Astrocyte (in vitro differentiated cells and primary cell): ENCODE data around the gene MLF2. TPM values are rescaled to one million over a fixed set of nuclear protein-coding genes. Genes with fewer than 3 reads are reported as not detected.

Experiments used
- DNase-seq: peaks from one replicate; pipeline ENCODE4 v3.0.0-alpha.2; 2010; ENCODE audit warnings: low read depth
- FAIRE-seq: peaks from 2 replicates; lab custom pipeline; 2011; peaks lifted over from hg19 to GRCh38; lab: Jason Lieb, UNC
- H2AFZ ChIP-seq: 2 replicates; pipeline ENCODE4 v1.6.0; 2012; ENCODE audit warnings: low read depth, low read length, inconsistent platforms
- H3K27ac ChIP-seq: 2 replicates; pipeline ENCODE4 v1.5.1; 2011; ENCODE audit warnings: low read depth, low read length, inconsistent platforms
- H3K27me3 ChIP-seq: 2 replicates; pipeline ENCODE4 v1.6.0; 2011; ENCODE audit warnings: low read length, inconsistent platforms; ENCODE audit not compliant: insufficient read depth
- H3K36me3 ChIP-seq: 2 replicates; pipeline ENCODE4 v1.5.1; 2011; ENCODE audit warnings: low read length, inconsistent platforms; ENCODE audit not compliant: insufficient read depth
- H3K4me1 ChIP-seq: 2 replicates; pipeline ENCODE4 v1.5.1; 2011; ENCODE audit warnings: low read length, inconsistent platforms; ENCODE audit not compliant: insufficient read depth
- H3K4me2 ChIP-seq: 2 replicates; pipeline ENCODE4 v1.6.0; 2012; ENCODE audit warnings: low read length, inconsistent platforms
- H3K4me3 ChIP-seq: 2 replicates; pipeline ENCODE4 v1.5.1; 2011; ENCODE audit warnings: low read depth, mild to moderate bottlenecking, low read length, inconsistent platforms; ENCODE audit not compliant: insufficient read depth
- H3K79me2 ChIP-seq: 2 replicates; pipeline ENCODE4 v1.6.0; 2012; ENCODE audit warnings: mild to moderate bottlenecking, low read length, inconsistent platforms; ENCODE audit not compliant: insufficient read depth
- H3K9ac ChIP-seq: 2 replicates; pipeline ENCODE4 v1.6.0; 2012; ENCODE audit warnings: mild to moderate bottlenecking, low read length, inconsistent platforms
- H3K9me3 ChIP-seq: 2 replicates; pipeline ENCODE4 v1.5.1; 2012; ENCODE audit warnings: low read depth, mild to moderate bottlenecking, low read length, inconsistent platforms; ENCODE audit not compliant: insufficient read depth
- H4K20me1 ChIP-seq: 2 replicates; pipeline ENCODE4 v1.6.0; 2012; ENCODE audit warnings: low read length, inconsistent platforms; ENCODE audit not compliant: insufficient read depth
- H3K27ac Mint-ChIP-seq: one replicate; pipeline ENCODE4 v1.8.0; 2021; ENCODE audit warnings: mild to moderate bottlenecking, mixed read lengths; ENCODE audit not compliant: unreplicated experiment
- H3K27me3 Mint-ChIP-seq: one replicate; pipeline ENCODE4 v1.8.0; 2021; ENCODE audit warnings: low read depth, mixed read lengths; ENCODE audit not compliant: unreplicated experiment
- H3K36me3 Mint-ChIP-seq: one replicate; pipeline ENCODE4 v1.8.0; 2021; ENCODE audit warnings: low read depth, mixed read lengths; ENCODE audit not compliant: unreplicated experiment
- H3K4me1 Mint-ChIP-seq: one replicate; pipeline ENCODE4 v1.8.0; 2021; ENCODE audit warnings: low read depth, mixed read lengths; ENCODE audit not compliant: unreplicated experiment
- H3K4me3 Mint-ChIP-seq: one replicate; pipeline ENCODE4 v1.8.0; 2021; ENCODE audit warnings: mild to moderate bottlenecking, moderate library complexity, mixed read lengths; ENCODE audit not compliant: unreplicated experiment
- H3K9me3 Mint-ChIP-seq: one replicate; pipeline ENCODE4 v1.8.0; 2021; ENCODE audit warnings: mild to moderate bottlenecking, mixed read lengths; ENCODE audit not compliant: unreplicated experiment
- CTCF ChIP-seq: IDR thresholded peaks from 2 replicates; pipeline ENCODE4 v1.5.1; 2011; ENCODE audit warnings: low read depth, mild to moderate bottlenecking, inconsistent platforms, low read length, moderate library complexity; ENCODE audit not compliant: insufficient read depth
- EZH2 ChIP-seq: IDR thresholded peaks from 2 replicates; pipeline ENCODE4 v1.6.1; 2012; ENCODE audit warnings: mild to moderate bottlenecking, low read length, inconsistent platforms; ENCODE audit not compliant: insufficient read depth
- total RNA-seq: library from RNA; stranded (reverse); gene quantifications from 2 replicates; pipeline ENCODE4 v1.2.1, GENCODE V29; 2021

The MLF2 gene
- total RNA-seq, 1 donor from 2014 or later = 316 TPM

GRCh38 chr12:6796576-6796975, 43.6 kb upstream of the MLF2 start:
- Mint-ChIP-seq H3K27me3 (peaks cover 52% of the 10 kb centered on the region), H3K4me1 (peaks cover 11% of the 10 kb centered on the region), H3K4me3 (no peak overlapping the region), H3K9me3 (no peaks in the 10 kb centered on the region), H3K27ac (peak overlapping the region; percentile 63), H3K36me3 (peaks cover 3% of the 10 kb centered on the region)
- H3K4me2 ChIP-seq = no peak overlapping the region
- peaks cover 6% of the 10 kb centered on the region for H3K27me3 ChIP-seq
- DNase-seq = no peak
- no peak overlapping the region for H3K4me3 ChIP-seq
- FAIRE-seq = no peak
- H3K36me3 ChIP-seq = no peaks in the 10 kb centered on the region
- H3K9ac ChIP-seq = no peak overlapping the region
- H3K79me2 ChIP-seq = no peaks in the 10 kb centered on the region
- H4K20me1 ChIP-seq = no peaks in the 10 kb centered on the region
- TF ChIP-seq CTCF (no peak), EZH2 (no peak)
- no peak overlapping the region for H3K27ac ChIP-seq
- H2AFZ ChIP-seq = no peak overlapping the region
- no peaks in the 10 kb centered on the region for H3K9me3 ChIP-seq
- peaks cover 9% of the 10 kb centered on the region for H3K4me1 ChIP-seq

- DNase-seq (no peak), FAIRE-seq (no peak)
- Mint-ChIP-seq H3K27me3 (peaks cover 55% of the 10 kb centered on the region), H3K4me3 (no peak overlapping the region), H3K36me3 (peaks cover 3% of the 10 kb centered on the region), H3K4me1 (peaks cover 11% of the 10 kb centered on the region), H3K9me3 (no peaks in the 10 kb centered on the region), H3K27ac (no peak overlapping the region)
- no peak overlapping the region for H3K4me2 ChIP-seq
- TF ChIP-seq CTCF (no peak), EZH2 (no peak)
- no peak overlapping the region for H3K9ac ChIP-seq
- H3K36me3 ChIP-seq = no peaks in the 10 kb centered on the region
- no peaks in the 10 kb centered on the region for H3K9me3 ChIP-seq
- H3K4me1 ChIP-seq = peaks cover 9% of the 10 kb centered on the region
- no peak overlapping the region for H2AFZ ChIP-seq
- peaks cover 6% of the 10 kb centered on the region for H3K27me3 ChIP-seq
- H3K27ac ChIP-seq = no peak overlapping the region
- no peaks in the 10 kb centered on the region for H3K79me2 ChIP-seq
- H4K20me1 ChIP-seq = no peaks in the 10 kb centered on the region
- no peak overlapping the region for H3K4me3 ChIP-seq
Observed at GRCh38 chr12:6795088-6795487, 42.1 kb upstream of the MLF2 start.

GRCh38 chr12:6792522-6793201, 39.7 kb upstream of the MLF2 start:
- peaks cover 9% of the 10 kb centered on the region for H3K4me1 ChIP-seq
- Mint-ChIP-seq H3K27ac (peak overlapping the region; percentile 23), H3K27me3 (peaks cover 53% of the 10 kb centered on the region), H3K4me3 (peak overlapping the region; percentile 63), H3K4me1 (peaks cover 11% of the 10 kb centered on the region), H3K36me3 (no peaks in the 10 kb centered on the region), H3K9me3 (no peaks in the 10 kb centered on the region)
- no peak overlapping the region for H3K27ac ChIP-seq
- H3K4me3 ChIP-seq = no peak overlapping the region
- H3K9me3 ChIP-seq = no peaks in the 10 kb centered on the region
- FAIRE-seq (no peak), DNase-seq (no peak)
- peaks cover 6% of the 10 kb centered on the region for H3K27me3 ChIP-seq
- peak overlapping the region; percentile 60 for H3K4me2 ChIP-seq
- peak overlapping the region; percentile 85 for H2AFZ ChIP-seq
- TF ChIP-seq CTCF (no peak), EZH2 (no peak)
- H3K79me2 ChIP-seq = no peaks in the 10 kb centered on the region
- no peaks in the 10 kb centered on the region for H3K36me3 ChIP-seq
- H3K9ac ChIP-seq = peak overlapping the region; percentile 14
- no peaks in the 10 kb centered on the region for H4K20me1 ChIP-seq
